GM23248 (cell line): ENCODE results near the gene TCF15.

Source experiments
- EZH2 ChIP-seq: fragments of 200-600 bp; sonication (generic); IDR thresholded peaks from 2 replicates; pipeline ENCODE4 v1.6.1; 2018; ENCODE audit warnings: antibody characterized with exemption, mild to moderate bottlenecking; ENCODE audit not compliant: insufficient read depth, poor library complexity, severe bottlenecking
- EZH2phosphoT487 ChIP-seq: fragments of 200-600 bp; sonication (generic); IDR thresholded peaks from 2 replicates; pipeline ENCODE4 v1.6.1; 2018; ENCODE audit warnings: antibody characterized with exemption, moderate library complexity, mild to moderate bottlenecking, low read depth; ENCODE audit not compliant: insufficient read depth

DNA sequence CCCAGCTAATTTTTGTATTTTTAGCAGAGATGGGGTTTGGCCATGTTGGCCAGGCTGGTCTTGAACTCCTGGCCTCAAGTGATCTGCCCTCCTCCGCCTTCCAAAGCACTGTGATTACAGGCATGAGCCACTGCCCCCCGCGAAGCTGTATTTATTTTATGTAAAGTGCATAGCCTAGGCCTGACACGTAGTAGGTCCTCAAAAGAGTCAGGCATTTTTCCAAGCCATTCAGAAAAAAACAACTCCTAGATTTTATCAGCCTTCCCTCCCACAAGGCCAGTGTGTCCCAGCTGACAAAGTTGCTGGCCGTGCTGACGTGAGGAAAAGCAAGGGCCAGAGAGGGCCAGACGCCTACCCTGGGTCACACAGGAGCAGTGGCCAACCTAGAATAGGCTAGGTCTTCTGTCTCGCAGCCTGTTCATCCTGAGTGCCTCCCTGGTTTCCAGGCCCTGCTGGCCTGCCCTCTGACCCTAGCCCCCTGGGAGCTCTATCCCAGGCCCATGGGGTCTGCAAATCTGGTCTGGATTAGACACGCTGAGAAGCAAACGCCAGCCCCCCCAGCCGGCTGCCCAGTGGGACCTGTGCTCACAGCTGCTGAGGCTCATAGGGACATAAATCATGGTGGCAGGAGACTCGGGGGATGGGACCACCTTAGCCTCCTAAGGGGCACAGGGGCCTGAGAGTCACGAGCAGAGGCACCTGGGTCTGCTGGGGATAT, 11.8 kb downstream of the TCF15 start:
- no peak for TF ChIP-seq EZH2
- TF ChIP-seq EZH2phosphoT487: no peak
